Activated T-cell treated with anti-CD3 and anti-CD28 coated beads, Interleukin-2, amount 50 U/mL, for 1 hour (primary cell): ENCODE data around the gene HGF.
"Not testable (repeated sequence)": the region's sequence is repeated elsewhere in the genome, so short reads cannot be mapped to it uniquely, and the experiment has no call there.

Experiments used
- DNase-seq: peaks from one replicate; pipeline ENCODE4 v3.0.0-alpha.2; 2020

HGF gene

GRCh38 chr7:81775560-81775959, 5.7 kb upstream of the HGF start:
- DNase-seq = no peak

- no peak for DNase-seq
Observed at GRCh38 chr7:81774551-81774950, 4.7 kb upstream of the HGF start.

GRCh38 chr7:81770728-81771223, 929 bp upstream of the HGF start:
- DNase-seq = no peak

GRCh38 chr7:81768951-81769778, 682 bp downstream of the HGF start:
- DNase-seq = no peak

- no peak for DNase-seq
Observed at GRCh38 chr7:81767926-81768325, 1.9 kb downstream of the HGF start.

GRCh38 chr7:81761821-81762220, 8.0 kb downstream of the HGF start:
- DNase-seq = no peak

GRCh38 chr7:81761031-81761430, 8.8 kb downstream of the HGF start:
- no peak for DNase-seq

GRCh38 chr7:81754918-81755696, 14.7 kb downstream of the HGF start:
- no peak for DNase-seq

- no peak for DNase-seq
Observed at GRCh38 chr7:81753392-81753791, 16.5 kb downstream of the HGF start.

GRCh38 chr7:81752318-81752714, 17.5 kb downstream of the HGF start:
- DNase-seq = no peak

GRCh38 chr7:81751619-81752317, 18.1 kb downstream of the HGF start:
- DNase-seq = no peak

- DNase-seq = no peak
Observed at GRCh38 chr7:81745637-81746036, 24.2 kb downstream of the HGF start.

- no peak for DNase-seq
Observed at GRCh38 chr7:81744389-81744788, 25.5 kb downstream of the HGF start.

GRCh38 chr7:81743665-81744064, 26.2 kb downstream of the HGF start:
- DNase-seq = no peak

GRCh38 chr7:81743201-81743600, 26.6 kb downstream of the HGF start:
- no peak for DNase-seq

- DNase-seq = no peak
Observed at GRCh38 chr7:81740403-81740802, 29.4 kb downstream of the HGF start.

- DNase-seq = no peak
Observed at GRCh38 chr7:81736091-81736490, 33.8 kb downstream of the HGF start.

- DNase-seq = no peak
Observed at GRCh38 chr7:81725812-81726127, 44.1 kb downstream of the HGF start.

GRCh38 chr7:81725003-81725811, 44.6 kb downstream of the HGF start:
- DNase-seq = no peak

- not testable (repeated sequence) for DNase-seq
Observed at GRCh38 chr7:81722250-81722649, 47.6 kb downstream of the HGF start.

GRCh38 chr7:81721437-81721836, 48.4 kb downstream of the HGF start:
- DNase-seq = no peak

- no peak for DNase-seq
Observed at GRCh38 chr7:81719865-81720264, 50.0 kb downstream of the HGF start.
